Natural killer cell (primary cell): ENCODE data around the gene TMEM132D. TPM values are rescaled to one million over a fixed set of nuclear protein-coding genes. Genes with fewer than 3 reads are reported as not detected.

Experiments used
- ATAC-seq, 3 donors: fragments of 150-1000 bp in 2 of 3; fragments of 200-7000 bp in 1 of 3; cut with Tn5 transposase; 1 replicate in 1 of 3; 2 replicates in 2 of 3; pipeline ENCODE4 v1.10.0; 2021; ENCODE audit warnings: mild to moderate bottlenecking in 2 of 3, moderate library complexity in 2 of 3
- DNase-seq, 2 donors: peaks; one replicate each; pipeline versions ENCODE4 v3.0.0 to v3.0.0-alpha.2; 2013 to 2021; ENCODE audit warnings: mixed read lengths in 1 of 2
- H3K27ac ChIP-seq: one replicate; pipeline ENCODE4 v1.5.1; 2013; ENCODE audit warnings: mild to moderate bottlenecking, low read length
- H3K27me3 ChIP-seq: one replicate; pipeline ENCODE4 v1.6.1; 2013; ENCODE audit warnings: low read length; ENCODE audit not compliant: control insufficient read depth, insufficient read depth
- H3K36me3 ChIP-seq: one replicate; pipeline ENCODE4 v1.6.1; 2013; ENCODE audit warnings: low read length; ENCODE audit not compliant: control insufficient read depth, insufficient read depth
- H3K4me1 ChIP-seq: one replicate; pipeline ENCODE4 v1.6.1; 2013; ENCODE audit warnings: low read length; ENCODE audit not compliant: control insufficient read depth, insufficient read depth
- H3K4me3 ChIP-seq: one replicate; pipeline ENCODE4 v1.5.1; 2013; ENCODE audit warnings: low read length
- H3K9me3 ChIP-seq: one replicate; pipeline ENCODE4 v1.6.1; 2013; ENCODE audit warnings: low read length; ENCODE audit not compliant: control insufficient read depth, insufficient read depth
- H3K27ac Mint-ChIP-seq, 2 donors: one replicate each; pipeline ENCODE4 v1.8.0; 2022; ENCODE audit warnings: mild to moderate bottlenecking in 2 of 2, mixed read lengths in 2 of 2, moderate library complexity in 1 of 2
- H3K27me3 Mint-ChIP-seq, 2 donors: one replicate each; pipeline ENCODE4 v1.8.0; 2022; ENCODE audit warnings: low read depth in 2 of 2, mixed read lengths in 2 of 2
- H3K36me3 Mint-ChIP-seq: one replicate; pipeline ENCODE4 v1.8.0; 2022; ENCODE audit warnings: mixed read lengths
- H3K4me1 Mint-ChIP-seq, 2 donors: one replicate each; pipeline ENCODE4 v1.8.0; 2022; ENCODE audit warnings: mixed read lengths in 2 of 2
- H3K4me3 Mint-ChIP-seq: one replicate; pipeline ENCODE4 v1.8.0; 2022; ENCODE audit warnings: mild to moderate bottlenecking, moderate library complexity, mixed read lengths
- H3K9me3 Mint-ChIP-seq, 2 donors: one replicate each; pipeline ENCODE4 v1.8.0; 2022; ENCODE audit warnings: mixed read lengths in 2 of 2
- WGBS: methylation state at CpG from one replicate; pipeline ENCODE4 v1.1.7; 2013; ENCODE audit warnings: missing lambda C conversion rate; ENCODE audit not compliant: insufficient coverage; 5-methylcytosine and 5-hydroxymethylcytosine counted together
- intact Hi-C: fragments of 100-400 bp; cut with micrococcal nuclease; formaldehyde crosslinking; loops from one replicate; pipeline ENCODE4 v1.14.2; 2022
- total RNA-seq, 4 donors: library from RNA; stranded (reverse); fragments of 120-200 nt in 1 of 4; gene quantifications; one replicate each; pipeline versions ENCODE4 v1.2.3 to v1.2.4, GENCODE V29; 2013 to 2022
- TF ChIP-seq, protein P1 (sequence below): fragments of 200-600 bp; IDR thresholded peaks from one replicate; pipeline ENCODE4 v1.8.0; 2022; ENCODE audit warnings: antibody characterized with exemption

TMEM132D gene
- total RNA-seq, 3 donors from 2014 or later (not counting 1 experiment from before 2014, with no cell fraction given): not detected

DNA sequence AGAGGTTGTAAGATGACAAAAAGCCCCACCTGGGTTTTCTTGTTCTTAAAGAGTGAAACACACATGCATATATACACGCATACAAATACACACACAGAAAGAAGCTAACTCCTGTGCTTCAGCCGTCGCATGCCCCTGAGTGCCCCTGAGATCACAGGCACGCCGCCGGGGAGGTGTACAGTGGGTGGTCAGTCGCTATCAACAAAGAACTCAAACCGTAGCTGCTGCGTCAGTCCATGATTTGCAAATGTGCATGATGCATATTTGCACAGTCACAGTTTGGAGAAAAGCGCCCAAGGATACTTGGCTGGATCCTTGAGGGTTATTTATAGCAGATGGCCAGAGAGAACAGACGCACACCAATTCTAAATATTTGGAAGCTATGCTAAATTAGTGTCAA lies 206.9 kb downstream of the TMEM132D start:
- Histone ChIP-seq H3K27me3 (no peaks in the 10 kb centered on the region), H3K4me3 (no peak overlapping the region), H3K27ac (no peak overlapping the region), H3K4me1 (no peaks in the 10 kb centered on the region), H3K36me3 (no peaks in the 10 kb centered on the region), H3K9me3 (peaks cover 3% of the 10 kb centered on the region)
- Mint-ChIP-seq H3K27ac (no peak overlapping the region), H3K9me3 (no peaks in the 10 kb centered on the region), H3K27me3 (no peaks in the 10 kb centered on the region), H3K4me3 (no peak overlapping the region), H3K4me1 (no peaks in the 10 kb centered on the region), H3K36me3 (no peaks in the 10 kb centered on the region)
- TF ChIP-seq, protein P1, sequence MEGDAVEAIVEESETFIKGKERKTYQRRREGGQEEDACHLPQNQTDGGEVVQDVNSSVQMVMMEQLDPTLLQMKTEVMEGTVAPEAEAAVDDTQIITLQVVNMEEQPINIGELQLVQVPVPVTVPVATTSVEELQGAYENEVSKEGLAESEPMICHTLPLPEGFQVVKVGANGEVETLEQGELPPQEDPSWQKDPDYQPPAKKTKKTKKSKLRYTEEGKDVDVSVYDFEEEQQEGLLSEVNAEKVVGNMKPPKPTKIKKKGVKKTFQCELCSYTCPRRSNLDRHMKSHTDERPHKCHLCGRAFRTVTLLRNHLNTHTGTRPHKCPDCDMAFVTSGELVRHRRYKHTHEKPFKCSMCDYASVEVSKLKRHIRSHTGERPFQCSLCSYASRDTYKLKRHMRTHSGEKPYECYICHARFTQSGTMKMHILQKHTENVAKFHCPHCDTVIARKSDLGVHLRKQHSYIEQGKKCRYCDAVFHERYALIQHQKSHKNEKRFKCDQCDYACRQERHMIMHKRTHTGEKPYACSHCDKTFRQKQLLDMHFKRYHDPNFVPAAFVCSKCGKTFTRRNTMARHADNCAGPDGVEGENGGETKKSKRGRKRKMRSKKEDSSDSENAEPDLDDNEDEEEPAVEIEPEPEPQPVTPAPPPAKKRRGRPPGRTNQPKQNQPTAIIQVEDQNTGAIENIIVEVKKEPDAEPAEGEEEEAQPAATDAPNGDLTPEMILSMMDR: no peak
- DNase-seq: no peak
- WGBS: 89% methylated on average over 10 of the region's 11 CpGs
- ATAC-seq: no peak
- intact Hi-C loops: no loop called here

DNA sequence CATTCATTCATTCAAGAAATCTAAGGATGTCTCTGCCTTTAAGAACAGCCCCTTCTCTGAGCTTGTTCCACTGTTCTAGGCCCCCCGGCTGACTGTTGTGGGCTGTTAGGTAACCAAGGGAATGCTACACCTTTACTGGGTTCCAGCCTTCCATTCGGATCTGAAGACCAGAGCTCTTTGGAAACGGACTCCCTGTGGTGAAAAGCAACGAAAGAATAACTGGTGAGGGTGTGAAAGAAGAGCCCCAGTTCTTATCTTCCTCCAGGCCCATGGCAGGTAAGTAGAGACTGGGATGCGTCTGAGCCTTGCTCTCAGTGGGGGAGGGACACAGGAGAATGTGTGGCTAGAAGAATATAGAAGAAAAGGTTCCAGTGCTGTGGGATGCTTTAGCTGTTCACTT lies 207.4 kb downstream of the TMEM132D start:
- Mint-ChIP-seq H3K4me1 (no peaks in the 10 kb centered on the region), H3K9me3 (no peaks in the 10 kb centered on the region), H3K4me3 (no peak overlapping the region), H3K27ac (no peak overlapping the region), H3K27me3 (no peaks in the 10 kb centered on the region), H3K36me3 (no peaks in the 10 kb centered on the region)
- H3K27me3 ChIP-seq: no peaks in the 10 kb centered on the region
- no peaks in the 10 kb centered on the region for H3K4me1 ChIP-seq
- WGBS: 54% methylated on average over 5 of the region's 5 CpGs
- ATAC-seq (no peak), DNase-seq (no peak)
- peaks cover 3% of the 10 kb centered on the region for H3K9me3 ChIP-seq
- no peak overlapping the region for H3K27ac ChIP-seq
- H3K4me3 ChIP-seq: no peak overlapping the region
- no peaks in the 10 kb centered on the region for H3K36me3 ChIP-seq
- TF ChIP-seq, protein P1: no peak
- intact Hi-C loops: no loop called here

DNA sequence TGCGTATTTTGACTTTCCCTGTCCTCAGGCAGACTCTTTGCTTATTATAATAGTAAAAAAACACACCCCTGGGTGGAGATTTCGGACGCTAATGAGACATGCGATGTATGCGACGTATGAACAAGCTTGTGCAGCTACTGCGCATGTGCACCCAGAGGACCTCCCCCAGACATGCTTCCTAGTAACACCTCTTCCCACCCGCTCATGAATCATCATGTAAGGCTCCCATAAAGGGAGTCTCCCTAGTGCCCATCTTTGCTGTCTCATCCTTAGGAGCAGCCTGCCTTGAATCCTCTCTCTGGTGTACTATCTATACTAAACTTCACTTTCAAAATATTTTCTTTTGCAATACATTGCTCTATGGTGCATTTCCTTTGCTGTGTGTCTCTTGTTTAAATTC lies 210.1 kb downstream of the TMEM132D start:
- intact Hi-C loops: no loop called here
- no peaks in the 10 kb centered on the region for H3K36me3 Mint-ChIP-seq
- Histone ChIP-seq H3K27ac (no peak overlapping the region), H3K9me3 (no peaks in the 10 kb centered on the region), H3K36me3 (no peaks in the 10 kb centered on the region), H3K27me3 (no peaks in the 10 kb centered on the region), H3K4me1 (no peaks in the 10 kb centered on the region), H3K4me3 (no peak overlapping the region)
- H3K27me3 Mint-ChIP-seq: peaks cover 0 to 4% of the 10 kb centered on the region in 2 donors
- no peaks in the 10 kb centered on the region for H3K4me1 Mint-ChIP-seq
- no peaks in the 10 kb centered on the region for H3K9me3 Mint-ChIP-seq
- H3K27ac Mint-ChIP-seq: no peak overlapping the region
- 95% methylated on average over 8 of the region's 8 CpGs for WGBS
- no peak overlapping the region for H3K4me3 Mint-ChIP-seq
- no peak for ATAC-seq
- no peak for DNase-seq
- TF ChIP-seq, protein P1: no peak

DNA sequence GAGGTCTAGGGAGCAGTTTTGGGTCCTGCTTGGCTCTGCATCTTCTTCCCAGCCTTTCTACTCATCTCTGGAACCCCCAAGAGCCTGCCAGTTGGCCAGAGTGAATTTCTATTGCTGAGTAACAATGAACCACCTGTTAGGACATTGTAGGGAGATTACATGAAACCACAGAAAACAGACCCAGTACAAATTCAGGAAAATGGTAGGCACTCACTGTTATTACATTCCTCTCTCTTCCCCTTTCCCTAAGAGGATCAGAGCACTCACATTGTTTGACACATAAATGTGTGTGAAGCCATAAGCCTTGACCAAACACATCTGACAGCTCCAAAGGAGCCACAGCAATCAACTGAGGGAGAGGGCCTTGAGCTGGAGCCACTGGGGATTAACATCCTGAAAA lies 216.1 kb downstream of the TMEM132D start:
- H3K27ac ChIP-seq: no peak overlapping the region
- H3K36me3 ChIP-seq: no peaks in the 10 kb centered on the region
- TF ChIP-seq, protein P1: no peak
- H3K4me3 ChIP-seq: no peak overlapping the region
- H3K27me3 ChIP-seq: no peaks in the 10 kb centered on the region
- H3K4me3 Mint-ChIP-seq: no peak overlapping the region
- DNase-seq: no peak
- H3K4me1 ChIP-seq: no peaks in the 10 kb centered on the region
- intact Hi-C loops: no loop called here
- no peaks in the 10 kb centered on the region for H3K4me1 Mint-ChIP-seq
- no peaks in the 10 kb centered on the region for H3K36me3 Mint-ChIP-seq
- H3K9me3 ChIP-seq: peaks cover 5% of the 10 kb centered on the region
- H3K27me3 Mint-ChIP-seq: peaks cover 0 to 4% of the 10 kb centered on the region in 2 donors
- ATAC-seq: no peak
- H3K9me3 Mint-ChIP-seq: peaks cover 2 to 9% of the 10 kb centered on the region in 2 donors
- no peak overlapping the region for H3K27ac Mint-ChIP-seq
